Superior temporal gyrus (tissue), 1 donor: Measurements from ENCODE around the gene NIPSNAP2.
A peak's percentile ranks its signal among the peaks of the same experiment; 100 is the strongest.
"Not testable (repeated sequence)": the region's sequence is repeated elsewhere in the genome, so short reads cannot be mapped to it uniquely, and the experiment has no call there.

Experiments used
- DNase-seq: peaks from one replicate; pipeline ENCODE4 v3.0.0-alpha.2; 2016; ENCODE audit errors: extremely low spot score

Gene NIPSNAP2

DNA sequence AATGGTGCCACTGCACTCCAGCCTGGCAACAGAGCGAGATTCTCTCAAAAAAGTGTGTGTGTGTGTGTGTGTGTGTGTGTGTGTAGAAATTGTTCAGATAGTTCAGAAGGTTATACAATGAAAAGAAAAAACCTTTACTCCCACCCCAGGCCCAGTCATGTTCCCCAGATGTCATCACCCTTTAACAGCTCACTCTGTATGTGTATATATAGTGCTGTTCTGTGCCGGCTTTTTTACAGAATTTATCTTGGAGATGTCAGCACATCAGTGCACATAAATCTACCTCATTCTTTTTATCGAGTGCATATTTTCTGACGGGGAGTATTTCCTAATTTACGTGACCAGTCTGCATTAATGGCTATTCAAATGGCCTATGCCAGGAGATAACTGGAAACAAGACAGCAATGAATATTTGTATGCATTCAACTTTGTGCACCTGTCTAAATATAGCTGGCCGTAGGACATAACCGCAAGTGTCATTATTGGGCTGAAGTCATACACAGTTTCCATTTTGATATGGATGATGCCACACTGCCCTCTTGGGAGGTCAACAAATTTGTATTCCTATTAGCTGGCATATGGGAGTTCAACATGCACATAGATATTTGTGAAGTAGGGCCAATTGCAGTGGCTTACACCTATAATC lies 11.7 kb downstream of the NIPSNAP2 start:
- DNase-seq: no peak

DNA sequence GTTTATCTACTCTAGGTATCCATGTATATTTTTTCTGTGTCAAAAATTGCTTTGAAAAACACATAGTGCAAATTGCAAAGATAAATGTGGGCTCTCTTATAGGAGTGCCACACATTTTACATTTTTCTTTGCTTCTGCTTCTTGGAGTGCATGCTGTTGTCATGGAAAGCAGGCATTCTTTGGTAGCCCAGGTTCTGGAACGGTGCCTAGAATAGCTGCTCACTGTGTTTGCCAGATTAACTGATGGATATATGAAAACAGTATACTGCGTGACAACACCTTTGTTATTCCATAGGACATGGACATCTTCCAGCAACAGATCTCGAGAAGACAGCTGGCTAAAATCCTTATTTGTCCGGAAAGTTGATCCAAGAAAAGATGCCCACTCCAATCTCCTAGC lies 13.4 kb downstream of the NIPSNAP2 start:
- DNase-seq: peak; percentile 61

DNA sequence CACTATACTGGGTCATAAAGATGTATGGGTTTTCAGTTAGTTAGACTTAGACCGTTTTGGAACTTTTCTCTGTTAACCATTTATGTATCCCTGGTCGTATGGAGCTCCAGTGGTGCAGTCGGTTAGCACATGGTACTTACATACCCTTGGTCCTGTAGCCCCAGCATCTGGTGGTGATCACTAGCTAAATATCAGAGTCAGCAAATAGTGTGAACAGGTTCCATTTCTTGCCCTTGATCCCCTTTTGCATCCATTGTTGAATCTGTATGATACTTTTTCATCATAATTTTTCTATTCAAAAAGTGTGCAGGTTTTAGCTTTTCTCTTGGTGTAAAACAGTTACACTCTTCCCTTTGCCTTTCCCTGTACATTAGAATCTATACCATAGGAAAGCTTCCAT lies 15.9 kb downstream of the NIPSNAP2 start:
- DNase-seq: no peak

DNA sequence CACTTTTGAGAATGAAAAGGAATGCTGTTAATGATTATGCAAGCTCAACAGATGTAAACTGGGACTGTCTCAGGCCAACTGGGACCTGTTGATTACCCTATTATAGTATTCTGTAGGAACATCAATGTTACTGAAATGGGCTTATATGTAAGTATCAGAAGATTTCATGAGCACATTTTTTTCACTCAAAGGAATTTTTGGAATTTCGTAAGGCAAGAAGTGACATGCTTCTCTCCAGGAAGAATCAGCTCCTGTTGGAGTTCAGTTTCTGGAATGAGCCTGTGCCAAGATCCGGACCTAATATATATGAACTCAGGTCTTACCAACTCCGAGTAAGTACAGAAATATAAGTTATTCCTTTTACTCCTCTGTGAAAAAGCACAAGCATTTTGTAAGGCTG lies 19.2 kb downstream of the NIPSNAP2 start:
- DNase-seq: no peak

DNA sequence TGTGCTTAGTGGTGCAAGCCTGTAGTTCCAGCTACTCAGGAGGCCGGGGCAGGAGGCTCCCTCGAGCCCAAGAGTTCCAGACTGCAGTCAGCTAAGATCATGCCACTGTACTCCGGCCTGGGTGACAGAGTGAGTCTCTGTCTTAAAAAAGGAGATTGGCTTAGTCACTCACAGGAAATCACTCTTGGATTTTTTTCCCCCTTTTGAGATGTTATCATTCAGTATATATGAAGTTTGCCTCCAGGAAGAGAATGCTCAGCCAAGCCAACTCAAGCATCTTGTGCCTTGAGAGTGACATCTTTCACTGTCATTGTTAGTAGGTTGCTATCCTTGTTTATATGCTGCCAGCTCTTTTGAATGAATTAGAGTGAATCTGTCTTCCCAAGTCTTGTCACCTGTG lies 28.0 kb downstream of the NIPSNAP2 start:
- DNase-seq: no peak

DNA sequence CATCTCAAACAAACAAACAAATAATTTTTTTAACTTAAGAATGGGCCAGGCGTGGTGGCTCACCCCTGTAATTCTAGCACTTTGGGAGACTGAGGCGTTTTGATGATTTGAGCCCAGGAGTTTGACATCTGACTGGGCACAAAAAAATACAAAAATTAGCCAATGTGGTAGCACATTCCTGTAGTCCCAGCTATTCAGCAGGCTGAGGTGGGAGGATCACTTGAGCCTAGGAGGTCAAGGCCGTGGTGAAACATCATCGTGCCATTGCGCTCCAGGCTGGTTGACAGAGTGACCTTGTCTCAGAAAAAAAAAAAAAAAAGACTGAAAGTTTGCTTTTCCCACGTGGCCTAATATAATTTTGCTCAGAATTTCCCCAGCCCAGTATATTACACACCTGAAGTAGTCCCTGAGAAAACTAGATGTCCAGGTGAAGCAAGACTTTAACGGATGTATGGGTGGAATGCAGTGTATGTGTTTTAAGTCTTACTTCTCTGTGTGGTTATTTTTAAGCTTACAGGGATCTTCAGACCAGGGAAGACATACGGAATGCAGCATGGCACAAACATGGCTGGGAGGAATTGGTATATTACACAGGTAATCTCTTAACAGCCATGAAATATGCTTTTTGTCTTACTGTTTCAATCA lies 32.6 kb downstream of the NIPSNAP2 start:
- DNase-seq: no peak

DNA sequence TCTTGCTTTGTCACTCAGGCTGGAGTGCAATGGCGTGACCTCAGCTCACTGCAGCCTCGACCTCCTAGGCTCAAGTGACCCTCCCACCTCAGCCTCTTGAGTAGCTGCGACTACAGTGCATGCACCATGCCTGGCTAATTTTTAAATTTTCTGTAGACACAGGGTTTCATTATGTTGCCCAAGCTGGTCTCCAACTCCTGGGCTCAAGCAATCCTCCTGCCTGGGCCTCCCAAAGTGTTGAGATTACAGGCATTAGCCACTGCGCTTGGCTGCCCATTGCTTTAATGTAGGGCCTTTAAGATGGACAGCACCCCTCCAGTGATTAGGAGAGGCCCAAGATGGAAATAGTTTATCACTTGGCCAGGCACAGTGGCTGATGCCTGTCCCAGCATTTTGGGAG lies 39.4 kb downstream of the NIPSNAP2 start:
- DNase-seq: no peak

DNA sequence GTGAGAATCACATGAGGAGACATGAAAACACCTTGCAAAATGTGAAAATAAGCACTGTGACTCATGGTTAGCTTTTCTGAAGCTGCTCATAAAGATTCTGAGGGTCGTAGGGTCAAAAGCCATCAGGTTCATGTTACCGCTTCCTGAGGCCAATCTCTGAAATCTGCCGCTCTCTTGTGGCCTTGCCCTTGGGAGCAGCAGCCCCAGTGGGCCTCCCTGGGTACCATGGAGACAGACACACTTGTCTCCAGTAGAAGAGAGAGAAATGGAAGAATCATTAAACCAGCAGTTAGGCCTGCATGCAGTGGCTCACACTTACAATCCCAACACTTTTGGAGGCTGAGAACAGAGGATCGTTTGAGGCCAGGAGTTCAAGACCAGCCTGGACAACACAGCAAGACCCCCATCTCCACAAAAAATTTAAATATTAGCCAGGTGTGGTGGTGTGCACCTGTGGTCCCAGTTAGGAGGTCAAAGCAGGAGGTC lies 42.8 kb downstream of the NIPSNAP2 start:
- DNase-seq: no peak

DNA sequence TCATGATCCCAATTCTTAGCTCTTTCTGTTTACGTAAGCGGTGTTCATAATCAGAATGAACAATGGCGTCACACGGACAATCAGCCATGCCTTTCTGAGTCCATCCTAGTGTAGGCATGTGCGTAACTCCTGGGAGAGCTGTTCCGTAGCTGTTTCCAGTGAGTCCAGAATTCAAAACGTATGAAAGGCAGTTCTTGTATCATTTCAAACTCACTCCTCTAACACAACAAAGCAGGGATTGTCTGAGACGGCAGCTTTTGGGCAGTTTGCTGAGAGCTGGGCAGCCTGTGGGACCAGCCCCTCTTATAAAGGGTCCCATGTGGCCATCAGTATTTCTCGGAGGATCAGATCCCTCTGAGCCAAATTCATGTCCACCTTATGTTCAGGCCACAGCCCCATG lies 43.5 kb downstream of the NIPSNAP2 start:
- peak; percentile 76 for DNase-seq

DNA sequence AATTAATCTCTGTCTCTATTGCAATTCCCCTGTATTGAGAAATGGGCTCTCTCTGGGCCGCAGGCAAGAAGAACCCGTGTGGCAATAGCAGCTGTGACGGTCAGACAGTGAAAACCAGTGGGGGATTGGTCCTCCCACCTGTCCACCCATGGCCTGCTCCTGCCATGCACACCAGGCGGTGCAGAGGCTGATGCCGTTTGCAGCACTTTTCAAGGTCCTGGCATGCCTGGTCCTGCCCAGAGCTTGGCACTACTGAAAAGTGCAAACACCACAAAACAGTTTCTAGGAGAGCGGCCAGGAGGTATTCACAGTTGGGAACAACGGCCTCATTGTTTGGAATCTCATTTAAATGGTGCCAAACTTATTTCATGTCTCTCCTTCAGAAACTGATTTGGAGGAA lies 45.3 kb downstream of the NIPSNAP2 start:
- peak; percentile 95 for DNase-seq

DNA sequence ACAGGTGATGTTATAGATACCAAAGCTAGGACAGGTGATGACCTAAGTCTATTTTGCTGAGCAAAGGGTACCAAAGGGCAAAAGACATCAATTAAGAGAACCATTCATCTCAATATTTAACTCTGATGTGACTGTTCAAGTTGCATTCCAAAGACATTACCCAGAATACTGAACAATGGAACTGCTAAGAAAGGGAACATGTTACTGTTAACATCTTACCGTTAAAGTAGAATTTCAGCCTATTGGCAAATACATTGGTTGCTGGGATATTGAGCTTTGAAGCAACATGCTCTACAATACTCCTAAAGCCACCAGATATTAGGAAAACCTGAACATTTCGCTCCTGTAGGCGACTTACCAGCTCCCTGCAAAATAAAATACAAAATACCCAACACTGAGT lies 52.6 kb downstream of the NIPSNAP2 start:
- DNase-seq: not testable (repeated sequence)

DNA sequence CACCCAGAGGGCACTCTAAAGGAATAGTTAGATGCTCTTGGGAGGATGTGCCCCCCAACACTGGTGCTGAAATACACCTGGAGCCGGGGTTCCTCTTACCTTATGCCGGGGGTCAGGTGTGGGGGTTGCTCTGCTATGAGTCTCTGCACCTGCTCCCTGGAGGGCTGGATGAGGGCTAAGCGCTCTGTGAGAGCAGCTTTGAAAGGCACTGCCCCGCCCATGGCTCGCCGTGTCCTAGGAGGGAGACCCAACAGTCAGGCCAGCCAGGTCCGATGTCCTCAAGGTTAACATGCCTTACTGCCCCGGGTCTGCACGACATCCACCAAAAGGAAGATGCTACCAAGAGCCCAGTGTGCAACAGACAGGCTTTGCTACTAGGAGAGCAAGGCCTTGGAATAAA lies 55.1 kb downstream of the NIPSNAP2 start:
- DNase-seq: no peak

DNA sequence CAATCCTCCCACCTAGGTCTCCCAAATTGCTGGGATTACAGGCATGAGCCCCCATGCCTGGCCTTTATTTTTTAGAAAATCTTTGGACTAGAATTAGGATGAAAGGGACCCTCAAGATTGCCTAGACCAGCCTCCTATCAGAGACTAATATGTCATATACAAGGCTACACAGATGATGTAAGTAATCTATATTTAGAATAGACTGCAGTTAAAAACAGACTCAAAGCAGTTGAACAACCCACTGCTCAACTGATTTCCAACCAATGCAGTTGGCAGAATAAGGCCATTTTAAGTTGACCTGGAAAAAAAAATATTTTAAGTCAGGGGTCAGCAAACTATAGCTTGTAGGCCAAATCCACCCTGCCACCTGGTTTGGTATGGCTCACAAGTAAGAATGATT lies 59.1 kb downstream of the NIPSNAP2 start:
- no peak for DNase-seq

DNA sequence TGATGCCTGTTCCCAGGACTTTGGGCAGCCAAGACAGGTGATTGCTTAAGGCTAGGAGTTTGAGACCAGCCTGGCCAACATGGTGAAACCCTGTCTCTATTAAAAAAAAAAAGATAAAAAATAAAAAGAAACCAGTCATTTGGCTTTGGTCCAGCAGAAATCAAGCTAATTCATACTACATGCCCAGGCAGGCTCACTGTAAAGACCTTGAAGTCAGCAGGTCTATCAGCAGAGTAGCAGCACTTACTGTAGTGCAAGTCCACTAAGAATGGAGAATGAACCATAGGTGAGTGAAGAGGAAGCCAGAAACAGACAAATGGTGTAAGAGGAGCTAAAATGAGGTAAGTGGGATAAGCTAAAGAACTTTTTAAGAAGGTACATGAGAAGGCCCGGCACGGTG lies 62.2 kb downstream of the NIPSNAP2 start:
- no peak for DNase-seq

DNA sequence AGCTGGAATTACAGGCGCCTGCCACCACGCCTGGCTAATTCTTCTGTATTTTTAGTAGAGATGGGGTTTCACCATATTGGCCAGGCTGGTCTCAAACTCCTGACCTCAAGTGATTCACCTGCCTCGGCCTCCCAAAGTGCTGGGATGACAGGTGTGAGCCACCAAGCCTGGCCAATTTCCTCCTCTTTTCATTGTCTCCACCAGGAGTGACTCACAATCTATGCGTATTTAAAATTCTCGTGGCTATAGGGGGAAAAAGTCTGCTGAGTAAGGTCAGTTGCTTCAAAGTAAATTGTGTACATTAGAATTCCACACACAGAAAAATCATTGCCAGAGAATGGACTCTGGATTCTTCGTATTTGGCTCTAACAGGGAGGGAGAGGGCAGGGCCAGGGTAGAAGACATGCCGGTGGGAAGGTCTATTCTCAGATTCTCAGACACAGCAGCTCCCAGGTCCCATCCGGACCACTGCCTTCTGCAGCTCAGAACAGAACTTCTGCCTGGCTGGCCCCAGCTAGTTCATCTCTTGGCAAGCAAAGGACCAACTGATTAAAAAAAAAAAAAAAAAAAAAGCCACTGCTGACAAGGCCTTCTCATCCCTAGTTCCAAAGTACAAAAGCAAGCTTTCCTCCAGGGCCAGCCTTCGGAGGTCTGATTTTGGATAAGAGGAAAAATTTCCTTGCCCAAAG lies 64.7 kb downstream of the NIPSNAP2 start:
- no peak for DNase-seq

DNA sequence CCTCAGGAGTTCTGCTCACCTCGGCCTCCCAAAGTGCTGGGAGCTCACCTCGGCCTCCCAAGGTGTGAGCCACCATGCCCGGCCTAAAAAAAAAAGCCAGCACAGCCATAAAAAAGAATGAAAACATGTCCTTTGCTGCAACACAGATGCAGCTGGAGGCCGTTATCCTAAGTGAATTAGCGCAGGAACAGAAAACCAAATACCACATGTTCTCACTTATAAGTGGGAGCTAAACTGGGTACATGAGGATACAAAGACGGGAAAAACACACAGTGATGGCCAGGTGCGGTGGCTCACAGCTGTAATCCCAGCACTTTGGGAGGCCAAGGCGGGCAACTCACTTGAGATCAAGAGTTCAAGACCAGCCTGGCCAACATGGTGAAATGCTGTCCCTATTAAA lies 66.0 kb downstream of the NIPSNAP2 start:
- no peak for DNase-seq

DNA sequence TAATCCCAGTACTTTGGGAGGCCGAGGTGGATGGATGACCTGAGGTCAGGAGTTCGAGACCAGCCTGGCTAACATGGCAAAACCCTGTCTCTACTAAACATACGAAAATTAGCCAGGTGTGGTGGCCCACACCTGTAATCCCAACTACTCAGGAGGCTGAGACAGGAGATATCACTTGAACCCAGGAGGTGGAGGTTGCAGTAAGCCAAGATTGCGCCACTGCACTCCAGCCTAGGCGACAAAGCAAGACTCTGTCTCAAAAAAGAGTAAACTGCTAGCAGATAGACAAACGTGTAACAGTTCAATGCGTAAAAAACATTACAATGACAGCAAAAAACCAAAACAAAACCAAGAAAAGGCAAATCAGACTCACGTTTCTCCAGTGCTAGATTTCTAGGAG lies 67.2 kb downstream of the NIPSNAP2 start:
- DNase-seq: not testable (repeated sequence)

DNA sequence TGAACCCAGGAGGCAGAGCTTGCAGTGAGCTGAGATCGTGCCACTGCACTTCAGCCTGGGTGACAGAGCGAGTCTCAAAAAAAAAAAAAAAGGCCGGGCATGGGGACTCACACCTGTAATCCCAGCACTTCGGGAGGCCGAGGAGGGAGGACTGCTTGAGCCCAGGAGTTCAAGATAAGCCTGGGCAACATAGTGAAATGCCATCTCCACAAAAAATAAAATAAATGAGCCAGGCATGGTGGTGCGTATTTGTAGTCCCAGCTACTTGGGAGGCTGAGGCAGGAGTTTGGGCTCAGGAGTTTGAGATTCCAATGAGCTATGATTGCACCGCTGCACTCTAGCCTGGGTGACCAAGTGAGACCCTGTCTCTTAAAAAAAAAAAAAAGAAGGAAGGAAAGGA lies 68.2 kb downstream of the NIPSNAP2 start:
- not testable (repeated sequence) for DNase-seq

DNA sequence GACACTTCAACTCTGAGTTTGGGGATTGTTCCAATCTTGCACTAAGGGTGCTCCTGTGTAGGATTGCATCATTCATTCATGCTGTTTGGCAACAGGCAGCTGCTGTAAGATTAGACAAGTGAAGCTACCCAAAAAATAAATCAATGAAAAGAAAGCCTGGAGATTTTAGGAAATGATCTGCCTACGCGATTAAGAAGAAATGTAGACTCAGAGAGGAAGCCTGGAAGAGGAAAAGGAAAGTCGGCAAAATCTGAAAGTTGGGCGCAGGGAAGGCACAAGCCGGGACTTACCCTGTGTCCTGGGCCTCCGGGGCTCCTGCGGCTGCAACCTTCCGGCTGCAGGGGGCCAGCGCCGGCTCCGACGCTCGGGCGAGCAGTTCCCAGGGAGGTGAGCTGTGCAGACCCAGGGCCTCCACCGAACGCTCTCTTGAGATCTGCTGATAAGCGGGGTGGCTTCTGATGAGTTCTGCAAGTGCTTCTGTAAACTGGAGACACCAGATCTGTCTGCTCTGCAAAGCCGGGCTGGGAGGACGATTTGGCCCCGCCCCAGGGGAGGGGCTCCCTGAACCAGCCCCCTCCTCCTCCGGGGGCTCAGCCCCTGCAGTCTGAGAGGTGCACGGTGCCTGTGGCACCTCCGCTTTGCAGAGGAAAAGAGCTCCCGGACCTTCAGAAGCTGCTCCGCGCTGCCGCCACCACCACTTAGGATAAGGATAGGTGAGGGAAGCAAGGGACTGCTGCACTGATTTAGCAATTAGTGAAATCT lies 69.5 kb downstream of the NIPSNAP2 start:
- DNase-seq: peak; percentile 54

DNA sequence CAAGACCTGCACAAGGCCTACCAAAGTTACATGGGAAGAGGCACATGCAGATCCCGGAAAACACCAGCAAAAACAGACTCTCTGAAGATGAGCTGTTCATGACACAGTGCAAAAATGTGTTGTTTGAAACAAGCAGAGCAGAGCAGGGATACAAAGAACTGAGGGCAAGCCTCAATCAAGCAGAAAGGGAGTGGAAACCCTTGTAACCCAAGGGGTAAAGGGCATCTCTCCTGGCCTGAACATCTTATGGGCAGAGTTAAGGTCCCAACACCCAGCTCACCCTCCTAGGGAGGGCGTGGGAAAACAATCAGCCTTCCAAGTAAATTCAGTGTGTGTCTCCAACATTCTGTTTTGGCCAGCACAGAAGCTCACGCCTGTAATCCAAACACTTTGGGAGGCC lies 76.3 kb downstream of the NIPSNAP2 start:
- no peak for DNase-seq

DNA sequence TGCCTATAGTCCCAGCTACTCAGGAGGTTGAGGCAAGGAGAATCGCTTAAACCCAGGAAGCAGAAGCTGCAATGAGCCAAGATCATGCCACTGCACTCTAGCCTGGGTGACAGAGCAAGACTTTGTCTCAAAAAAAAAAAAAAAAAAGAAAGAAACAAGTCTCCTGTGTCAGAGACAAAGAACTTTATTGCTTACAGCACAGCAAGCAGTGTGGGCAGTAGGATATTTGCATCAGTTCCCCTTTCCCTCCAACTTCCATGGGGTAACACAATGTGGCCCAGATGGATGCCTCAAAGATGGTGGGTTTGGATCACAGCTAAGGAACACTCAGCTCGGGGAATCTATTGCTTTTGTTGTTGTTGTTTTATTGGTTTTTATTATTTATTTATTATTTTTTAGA lies 81.4 kb downstream of the NIPSNAP2 start:
- not testable (repeated sequence) for DNase-seq

DNA sequence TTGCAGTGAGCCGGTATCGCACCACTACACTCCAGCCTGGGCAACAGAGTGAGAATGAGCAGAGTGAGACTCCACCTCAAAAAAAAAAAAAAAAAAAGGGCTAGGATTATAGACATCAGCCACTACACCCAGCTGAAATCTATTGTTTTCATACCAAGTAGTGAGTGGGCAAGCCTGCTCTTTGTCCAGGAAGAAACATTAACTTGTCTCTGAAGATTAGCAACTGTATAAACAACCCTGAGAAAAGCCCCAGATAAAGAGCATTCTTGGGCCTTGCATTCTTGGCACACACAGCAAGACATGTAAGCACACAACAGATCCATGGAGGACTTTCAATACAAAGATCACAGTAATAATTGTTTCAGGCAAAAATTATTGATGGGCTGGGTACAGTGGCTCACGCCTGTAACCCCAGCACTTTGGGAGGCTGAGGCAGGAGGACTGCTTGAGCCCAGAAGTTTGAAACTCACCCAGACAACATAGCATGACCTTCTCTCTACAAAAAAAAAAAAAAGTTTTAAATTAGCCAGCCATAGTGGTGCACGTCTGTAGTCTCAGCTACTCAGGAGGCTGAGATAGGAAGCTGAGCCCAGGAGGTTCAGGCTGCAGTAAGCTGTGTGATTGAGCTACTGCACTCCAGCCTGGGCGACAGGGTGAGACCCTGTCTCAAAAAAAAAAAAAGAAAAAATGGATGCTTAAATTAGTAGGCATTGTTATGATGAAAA lies 82.5 kb downstream of the NIPSNAP2 start:
- no peak for DNase-seq
